ENCODE results near the gene CXCR1.

CXCR1 gene

GRCh38 chr2:218130822-218131221, 35.9 kb downstream of the CXCR1 start:
- H3K4me3 ChIP-seq (ENCODE audit: low read depth, low read length) = no peak overlapping the region
- DNase-seq (ENCODE audit: low read depth, low spot score) = no peak
- no peak for TF ChIP-seq CTCF (IDR thresholded peaks at IDR 0.05; ENCODE audit: low read depth, low read length)
- in situ Hi-C loops (cut with HindIII; ENCODE audit: low sequenced_read_pairs) = no loop called here

GRCh38 chr2:218130377-218130776, 36.4 kb downstream of the CXCR1 start:
- TF ChIP-seq CTCF (IDR thresholded peaks at IDR 0.05; ENCODE audit: low read depth, low read length) = no peak
- in situ Hi-C loops (cut with HindIII; ENCODE audit: low sequenced_read_pairs) = no loop called here
- DNase-seq (ENCODE audit: low read depth, low spot score) = no peak
- H3K4me3 ChIP-seq (ENCODE audit: low read depth, low read length) = no peak overlapping the region

- no peak for DNase-seq (ENCODE audit: low read depth, low spot score)
- no peak for TF ChIP-seq CTCF (IDR thresholded peaks at IDR 0.05; ENCODE audit: low read depth, low read length)
- no peak overlapping the region for H3K4me3 ChIP-seq (ENCODE audit: low read depth, low read length)
- in situ Hi-C loops (cut with HindIII; ENCODE audit: low sequenced_read_pairs) = no loop called here
These were observed 37.2 kb downstream of the CXCR1 start for GRCh38 chr2:218129458-218130135.

GRCh38 chr2:218128781-218129457, 37.8 kb downstream of the CXCR1 start:
- no peak overlapping the region for H3K4me3 ChIP-seq (ENCODE audit: low read depth, low read length)
- in situ Hi-C loops (cut with HindIII; ENCODE audit: low sequenced_read_pairs) = no loop called here
- no peak for TF ChIP-seq CTCF (IDR thresholded peaks at IDR 0.05; ENCODE audit: low read depth, low read length)
- DNase-seq (ENCODE audit: low read depth, low spot score) = no peak

- in situ Hi-C loops (cut with HindIII; ENCODE audit: low sequenced_read_pairs) = no loop called here
- H3K4me3 ChIP-seq (ENCODE audit: low read depth, low read length) = no peak overlapping the region
- TF ChIP-seq CTCF (IDR thresholded peaks at IDR 0.05; ENCODE audit: low read depth, low read length) = no peak
- no peak for DNase-seq (ENCODE audit: low read depth, low spot score)
These were observed 38.8 kb downstream of the CXCR1 start for GRCh38 chr2:218127929-218128455.

- TF ChIP-seq CTCF (IDR thresholded peaks at IDR 0.05; ENCODE audit: low read depth, low read length) = no peak
- in situ Hi-C loops (cut with HindIII; ENCODE audit: low sequenced_read_pairs) = no loop called here
- no peak for DNase-seq (ENCODE audit: low read depth, low spot score)
- H3K4me3 ChIP-seq (ENCODE audit: low read depth, low read length) = no peak within 1 kb of the TSS
These were observed 41.1 kb downstream of the CXCR1 start, which contains the start of gene CXCR2 for GRCh38 chr2:218125626-218126080. Gene CXCR2 (plus strand): TSS chr2:218126028. CDS start chr2:218134802, 8,774 bp downstream.

All from astrocyte of the spinal cord (primary cell).